ENCODE data around the gene TUSC2.

DNA sequence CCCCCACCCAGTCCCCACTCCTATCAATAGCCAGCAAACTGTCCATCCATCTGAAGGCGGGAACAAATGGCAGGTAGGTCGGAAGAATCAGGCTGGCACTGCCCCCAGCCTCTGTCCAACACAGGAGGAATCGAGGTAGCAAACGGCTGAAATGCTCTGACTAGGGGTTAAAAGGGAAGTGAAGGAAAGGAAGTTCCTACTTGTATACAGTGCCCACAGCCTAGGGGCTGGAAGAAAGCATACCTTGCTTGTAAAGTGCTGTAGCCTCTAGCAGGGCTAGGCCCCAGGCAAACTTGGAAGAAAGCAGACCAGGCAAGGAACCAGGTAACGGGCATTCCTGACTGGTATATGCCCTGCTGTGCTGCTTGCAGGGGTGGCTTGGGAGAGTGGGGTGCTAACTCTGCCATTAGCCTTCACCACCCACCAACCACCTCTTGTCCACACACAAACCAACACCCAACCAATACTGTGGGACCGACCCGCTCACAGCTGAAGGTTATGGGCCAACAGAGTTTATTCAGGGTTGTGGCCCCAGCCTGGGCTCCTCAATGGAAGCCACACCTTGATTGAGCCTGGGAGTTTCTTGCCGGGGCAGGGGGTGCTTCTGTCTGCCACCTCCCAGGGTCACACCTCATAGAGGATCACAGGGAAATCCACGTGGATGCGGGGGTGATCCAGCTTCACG is 2.4 kb downstream of the TUSC2 start:
- TF ChIP-seq, protein P1, sequence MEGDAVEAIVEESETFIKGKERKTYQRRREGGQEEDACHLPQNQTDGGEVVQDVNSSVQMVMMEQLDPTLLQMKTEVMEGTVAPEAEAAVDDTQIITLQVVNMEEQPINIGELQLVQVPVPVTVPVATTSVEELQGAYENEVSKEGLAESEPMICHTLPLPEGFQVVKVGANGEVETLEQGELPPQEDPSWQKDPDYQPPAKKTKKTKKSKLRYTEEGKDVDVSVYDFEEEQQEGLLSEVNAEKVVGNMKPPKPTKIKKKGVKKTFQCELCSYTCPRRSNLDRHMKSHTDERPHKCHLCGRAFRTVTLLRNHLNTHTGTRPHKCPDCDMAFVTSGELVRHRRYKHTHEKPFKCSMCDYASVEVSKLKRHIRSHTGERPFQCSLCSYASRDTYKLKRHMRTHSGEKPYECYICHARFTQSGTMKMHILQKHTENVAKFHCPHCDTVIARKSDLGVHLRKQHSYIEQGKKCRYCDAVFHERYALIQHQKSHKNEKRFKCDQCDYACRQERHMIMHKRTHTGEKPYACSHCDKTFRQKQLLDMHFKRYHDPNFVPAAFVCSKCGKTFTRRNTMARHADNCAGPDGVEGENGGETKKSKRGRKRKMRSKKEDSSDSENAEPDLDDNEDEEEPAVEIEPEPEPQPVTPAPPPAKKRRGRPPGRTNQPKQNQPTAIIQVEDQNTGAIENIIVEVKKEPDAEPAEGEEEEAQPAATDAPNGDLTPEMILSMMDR (IDR thresholded peaks at IDR 0.05): no peak
- no peak for TF ChIP-seq POLR2A (IDR thresholded peaks at IDR 0.05)
